Stimulated activated CD4-positive, alpha-beta T cell treated with anti-CD3 and anti-CD28 coated beads, Interleukin-12 subunit alpha, Interleukin-12 subunit beta, amount 100 ng/mL, for 24 hours (primary cell): ENCODE measurements around the gene COL5A1.

ENCODE experiments used
- DNase-seq, 2 experiments: peaks; one replicate each; pipeline ENCODE4 v3.0.0-alpha.2; 2020; ENCODE audit warnings: low read depth in 2 of 2

Gene COL5A1

DNA sequence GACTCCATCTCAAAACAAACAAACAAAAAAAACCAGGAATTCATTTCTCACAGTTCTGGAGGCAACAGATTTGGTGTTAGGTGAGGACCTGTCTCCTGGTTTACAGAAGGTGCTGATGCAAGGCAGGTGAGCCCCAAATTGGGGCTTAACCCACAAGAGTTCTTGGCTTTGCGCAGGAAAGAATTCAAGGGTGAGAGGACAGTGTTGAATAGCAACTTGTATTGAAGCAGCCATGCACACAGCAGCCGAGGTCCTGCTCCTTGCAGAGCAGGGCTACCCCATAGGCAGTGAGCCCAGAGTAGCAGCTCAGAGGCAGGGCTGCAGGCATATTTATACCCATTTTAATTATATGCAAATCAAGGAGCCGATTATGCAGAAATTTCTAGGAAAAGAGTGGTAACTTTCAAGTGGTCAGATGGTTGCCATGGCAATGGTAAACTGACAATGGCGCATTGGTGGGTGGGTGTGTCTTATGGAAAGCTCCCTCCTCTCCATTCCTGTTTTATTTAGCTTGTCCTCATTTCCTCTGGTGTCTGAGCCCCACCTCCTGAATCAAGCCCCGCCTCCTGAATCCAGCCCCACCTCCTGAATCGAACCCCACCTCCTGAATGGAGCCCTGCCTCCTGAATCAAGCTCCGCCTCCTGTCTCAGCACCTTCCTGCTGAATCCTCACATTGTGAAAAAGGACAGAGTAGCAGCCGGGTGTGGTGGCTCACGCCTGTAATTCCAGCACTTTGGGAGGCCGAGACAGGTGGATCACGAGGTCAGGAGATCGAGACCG, 34.5 kb upstream of the COL5A1 start:
- no peak for DNase-seq

DNA sequence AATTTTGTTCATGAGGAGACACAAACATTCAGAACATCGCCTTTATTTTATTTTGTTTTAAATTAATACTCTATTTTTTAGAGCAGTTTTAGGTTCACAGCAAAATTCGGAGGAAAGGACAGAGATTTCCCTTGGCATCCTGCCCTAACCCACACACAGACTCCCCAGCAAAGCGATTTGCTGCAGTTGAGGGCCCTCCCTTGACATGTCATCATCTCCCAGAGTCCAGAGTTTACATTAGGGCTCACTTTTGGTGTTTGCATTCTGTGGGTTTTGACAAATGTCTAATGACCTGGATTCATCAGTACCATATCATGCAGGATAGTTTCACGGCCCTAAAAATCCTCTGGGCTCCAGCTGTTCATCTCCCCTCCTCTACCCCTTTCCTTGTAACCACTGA, 33.6 kb upstream of the COL5A1 start:
- no peak for DNase-seq

DNA sequence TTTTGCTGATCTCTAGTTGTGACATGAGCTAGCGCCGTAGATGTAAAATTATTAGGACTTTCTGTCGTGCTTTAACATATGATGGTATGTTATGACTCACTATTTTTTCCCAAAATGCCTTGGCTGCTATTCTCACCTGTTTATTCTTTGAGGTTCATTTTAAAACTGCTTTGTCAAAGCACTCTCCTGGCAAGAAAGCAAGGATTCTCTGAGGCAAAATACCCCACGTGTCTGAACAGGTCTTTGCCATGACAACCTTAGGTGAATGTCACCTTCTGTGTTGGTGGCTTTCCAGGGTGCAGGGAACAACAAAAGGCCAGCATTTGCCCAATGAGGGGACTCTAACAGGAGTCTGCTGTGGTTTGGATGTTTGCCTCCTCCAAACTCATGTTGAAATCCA, 30.6 kb upstream of the COL5A1 start:
- DNase-seq: no peak

DNA sequence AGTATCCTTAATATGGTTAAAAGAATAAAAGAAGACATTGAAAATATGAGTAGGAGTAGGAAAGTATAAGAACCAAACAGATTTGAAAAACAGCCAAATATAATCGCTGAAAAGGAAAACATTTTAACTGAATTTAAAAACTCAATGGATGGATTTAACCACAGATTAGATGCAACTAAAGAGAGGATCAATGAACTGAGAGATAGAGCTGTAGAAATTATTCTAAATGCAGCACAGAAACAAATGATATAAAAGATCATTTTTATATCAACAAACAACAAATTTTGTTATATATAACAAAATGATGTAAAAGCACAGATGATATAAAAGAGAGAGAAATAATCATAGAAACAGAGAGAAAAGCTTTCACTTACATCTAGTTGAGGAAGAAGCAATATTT, 29.3 kb upstream of the COL5A1 start:
- no peak for DNase-seq

DNA sequence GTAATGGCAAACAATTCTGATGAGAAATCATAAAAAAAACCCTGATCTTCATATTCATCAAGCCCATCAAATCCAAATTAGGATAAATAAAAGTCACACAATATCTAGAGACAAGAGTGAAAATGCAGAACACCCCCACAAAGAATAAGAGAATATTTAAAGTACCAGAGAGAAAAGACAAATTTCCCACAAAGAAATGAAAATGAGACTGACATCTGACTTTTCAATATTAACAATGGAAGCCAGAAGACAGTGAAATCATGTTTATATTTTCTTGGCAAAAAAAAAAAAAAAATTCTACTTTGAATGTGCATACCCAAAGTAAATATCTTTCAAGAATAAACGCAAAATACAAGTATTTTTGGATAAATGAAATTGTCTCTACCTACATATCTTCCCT, 28.9 kb upstream of the COL5A1 start:
- no peak for DNase-seq

DNA sequence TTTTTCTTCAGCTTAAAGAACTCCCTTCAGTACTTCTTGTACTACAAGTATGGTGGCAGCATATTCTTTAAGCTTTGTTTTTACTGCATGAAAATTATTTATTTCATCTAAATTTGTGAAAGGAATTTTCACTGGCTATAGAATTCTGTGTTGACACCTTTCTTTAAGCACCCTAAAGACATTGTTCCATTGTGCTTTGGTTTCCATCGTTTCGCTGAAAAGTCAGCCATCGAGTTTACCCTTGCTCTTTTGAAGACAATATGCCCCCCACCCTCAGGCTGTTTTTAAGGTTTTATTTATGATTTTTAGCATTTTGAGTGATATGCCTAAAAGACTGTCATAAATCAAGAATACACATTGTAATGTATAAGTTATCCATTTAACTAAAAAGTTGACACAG, 27.3 kb upstream of the COL5A1 start:
- DNase-seq: no peak

DNA sequence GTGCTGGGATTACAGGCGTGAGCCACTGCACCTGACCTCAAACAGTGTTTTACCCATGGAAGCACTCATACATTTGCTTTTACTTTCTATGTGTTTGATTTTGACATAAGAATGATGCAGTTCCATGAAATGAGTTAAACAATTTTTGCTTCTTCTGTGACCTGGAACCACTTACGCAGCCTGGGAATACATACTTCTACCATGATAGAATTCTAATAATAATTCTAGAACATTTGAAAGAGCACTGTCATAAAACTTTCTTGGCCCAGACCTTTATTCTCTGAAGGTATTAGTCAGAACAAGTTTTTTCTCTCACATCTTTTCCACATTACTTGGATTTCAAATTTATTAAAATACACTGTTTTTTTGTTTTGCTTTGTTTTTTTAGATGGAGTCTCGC, 25.3 kb upstream of the COL5A1 start:
- DNase-seq: no peak

DNA sequence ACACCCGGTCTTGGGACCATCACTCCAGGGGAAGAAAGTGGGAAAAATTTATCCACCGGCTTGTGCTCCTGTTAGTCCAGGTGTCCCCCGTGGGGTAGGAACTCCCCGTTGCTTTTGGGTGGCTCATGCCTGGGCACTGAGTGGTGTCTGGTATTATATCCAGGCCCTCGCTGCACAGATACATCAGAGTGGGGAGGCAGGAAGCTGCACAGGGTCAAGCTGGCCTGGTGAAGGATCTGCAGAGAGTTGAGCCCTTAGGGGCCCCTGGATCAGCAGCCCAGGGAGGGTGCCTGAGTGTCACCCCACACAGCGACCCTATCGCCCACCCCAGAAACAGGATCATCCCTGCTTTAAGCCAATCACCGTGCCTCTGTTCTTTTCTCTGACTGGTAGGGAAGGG, 24.4 kb upstream of the COL5A1 start:
- no peak for DNase-seq

DNA sequence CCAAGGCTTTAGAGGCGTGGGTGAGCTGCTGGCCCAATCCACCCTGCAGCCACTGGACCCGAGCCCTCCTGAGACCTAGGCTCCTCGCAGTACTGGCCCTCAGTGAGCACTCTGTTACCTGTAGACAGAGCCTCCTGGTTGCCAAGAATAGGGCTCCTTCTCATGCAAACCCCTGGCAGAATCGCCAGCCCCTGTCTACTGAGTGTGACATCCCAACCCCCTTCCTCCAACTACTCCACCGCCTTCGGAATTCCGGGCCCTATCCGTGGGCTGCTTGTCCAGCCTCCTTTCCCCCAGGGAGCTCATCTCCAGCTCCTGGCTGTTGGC, 23.8 kb upstream of the COL5A1 start:
- no peak for DNase-seq

DNA sequence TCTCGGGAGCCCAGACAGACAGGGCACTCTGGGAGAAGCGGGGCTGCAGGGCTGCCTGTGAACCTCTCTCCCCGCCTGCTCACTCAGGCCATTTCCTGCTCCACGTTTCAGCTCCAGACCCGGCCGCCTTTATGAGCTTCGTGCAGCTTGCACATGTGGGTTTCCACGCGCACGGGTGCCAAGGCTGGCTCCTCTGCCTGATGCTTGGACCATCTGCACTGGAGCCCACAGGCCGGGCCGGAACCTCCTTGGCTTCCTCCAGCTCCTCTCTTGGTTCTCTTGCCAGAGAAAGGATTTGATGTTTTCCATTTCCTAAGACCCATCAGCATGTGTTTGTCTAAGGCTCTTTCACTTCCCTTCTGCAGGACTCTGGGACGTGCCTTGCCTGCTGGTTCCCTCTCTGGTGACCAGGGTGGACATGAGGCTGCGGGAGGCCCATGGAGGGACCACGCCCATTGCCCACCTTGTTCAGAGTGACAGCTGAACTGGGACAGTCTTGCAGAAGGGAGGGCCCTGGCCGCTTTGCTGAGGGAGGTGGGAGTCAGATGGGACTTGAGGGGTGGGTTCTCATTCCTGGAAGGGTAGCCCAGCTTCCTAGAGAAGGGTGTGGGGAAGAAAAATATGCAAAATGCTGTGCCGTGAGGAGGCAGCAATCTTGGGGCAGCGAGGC, 23.3 kb upstream of the COL5A1 start:
- DNase-seq: no peak

DNA sequence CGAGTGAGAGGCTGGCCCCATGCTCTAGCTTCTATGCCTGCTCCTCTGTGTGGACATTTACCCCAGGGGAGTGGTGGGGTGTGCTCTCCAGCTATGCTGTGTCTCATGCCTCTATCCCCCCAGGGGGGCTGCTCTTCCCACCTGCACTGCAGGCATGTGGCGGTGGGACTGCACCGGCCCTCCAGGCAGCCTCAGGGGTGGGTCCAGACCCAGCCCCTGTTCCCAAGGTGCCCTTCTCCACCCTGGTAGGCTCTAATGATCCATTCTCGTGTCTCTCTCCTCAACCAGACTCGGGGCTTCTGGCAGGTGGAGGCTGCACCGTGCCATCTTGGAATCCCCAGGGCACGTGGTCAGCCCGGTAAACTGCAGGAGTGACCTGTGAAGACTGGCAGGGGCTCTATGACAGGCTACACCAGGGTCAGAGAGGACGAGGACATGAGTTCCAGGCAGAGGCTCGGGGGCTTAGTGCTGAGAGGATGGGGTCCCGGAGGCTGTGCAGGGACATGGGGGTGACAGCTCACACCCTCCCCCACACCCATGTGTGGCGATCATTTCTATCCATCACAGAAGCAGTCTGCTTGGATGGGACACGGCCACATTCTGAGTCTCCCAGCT, 22.7 kb upstream of the COL5A1 start:
- no peak for DNase-seq

DNA sequence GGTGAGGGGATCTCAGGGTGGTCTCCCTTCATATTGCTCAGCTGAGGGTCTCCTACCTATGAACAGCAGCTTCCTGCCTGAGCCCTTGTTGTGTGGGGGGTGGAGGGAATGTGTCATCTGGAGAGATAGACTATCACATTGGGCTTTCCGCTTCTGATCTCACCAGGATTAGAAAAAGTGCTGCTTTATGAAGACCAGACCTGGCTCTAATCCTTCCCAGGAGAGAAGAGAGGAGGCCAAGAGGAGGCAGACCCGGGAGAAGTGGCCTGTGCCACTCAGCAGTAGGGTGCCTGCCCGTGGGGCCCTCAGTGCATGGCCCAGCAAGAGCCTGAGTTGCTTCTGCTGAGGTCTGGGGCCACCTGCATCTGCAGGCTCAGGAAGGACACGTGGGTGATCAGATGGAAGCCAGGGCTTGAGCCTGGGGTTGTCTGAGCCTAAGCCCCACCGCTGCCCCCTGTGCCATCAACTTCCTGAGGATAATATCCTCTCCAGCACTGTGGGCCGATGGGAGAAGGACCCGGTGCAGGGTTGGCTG, 22.1 kb upstream of the COL5A1 start:
- DNase-seq: no peak

DNA sequence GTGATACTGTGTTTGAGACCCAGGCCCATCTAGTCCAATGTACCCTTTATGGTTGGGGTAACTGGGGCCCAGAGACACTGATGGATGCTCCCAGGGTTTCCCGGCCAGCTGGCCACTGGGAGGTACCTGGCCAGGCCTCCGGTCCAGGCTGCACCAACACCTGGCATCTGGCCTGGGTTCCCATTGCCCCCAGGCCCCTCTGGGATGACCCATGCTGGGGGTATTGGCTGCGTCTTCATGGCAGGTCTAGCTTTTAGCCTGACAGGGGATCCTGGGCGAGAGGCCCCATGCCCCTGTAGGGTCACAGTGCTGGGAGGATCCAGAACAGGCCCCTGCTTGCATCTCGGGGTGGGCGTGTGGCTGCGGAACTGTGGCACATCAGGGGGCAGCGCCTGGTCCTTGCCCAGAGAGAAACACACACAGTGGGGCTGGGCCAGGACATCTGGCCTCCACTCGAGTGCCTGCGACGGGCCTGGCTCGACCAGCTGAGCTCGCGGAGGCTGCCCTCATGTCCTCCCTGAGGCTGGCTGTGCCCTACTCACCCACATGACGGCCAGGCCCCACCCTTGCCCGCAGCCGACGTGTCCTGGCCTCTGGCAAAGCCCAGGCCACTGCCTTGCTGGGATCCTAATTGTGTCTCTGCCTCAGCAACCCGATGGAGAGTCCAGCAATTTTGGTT, 21.5 kb upstream of the COL5A1 start:
- DNase-seq: no peak

DNA sequence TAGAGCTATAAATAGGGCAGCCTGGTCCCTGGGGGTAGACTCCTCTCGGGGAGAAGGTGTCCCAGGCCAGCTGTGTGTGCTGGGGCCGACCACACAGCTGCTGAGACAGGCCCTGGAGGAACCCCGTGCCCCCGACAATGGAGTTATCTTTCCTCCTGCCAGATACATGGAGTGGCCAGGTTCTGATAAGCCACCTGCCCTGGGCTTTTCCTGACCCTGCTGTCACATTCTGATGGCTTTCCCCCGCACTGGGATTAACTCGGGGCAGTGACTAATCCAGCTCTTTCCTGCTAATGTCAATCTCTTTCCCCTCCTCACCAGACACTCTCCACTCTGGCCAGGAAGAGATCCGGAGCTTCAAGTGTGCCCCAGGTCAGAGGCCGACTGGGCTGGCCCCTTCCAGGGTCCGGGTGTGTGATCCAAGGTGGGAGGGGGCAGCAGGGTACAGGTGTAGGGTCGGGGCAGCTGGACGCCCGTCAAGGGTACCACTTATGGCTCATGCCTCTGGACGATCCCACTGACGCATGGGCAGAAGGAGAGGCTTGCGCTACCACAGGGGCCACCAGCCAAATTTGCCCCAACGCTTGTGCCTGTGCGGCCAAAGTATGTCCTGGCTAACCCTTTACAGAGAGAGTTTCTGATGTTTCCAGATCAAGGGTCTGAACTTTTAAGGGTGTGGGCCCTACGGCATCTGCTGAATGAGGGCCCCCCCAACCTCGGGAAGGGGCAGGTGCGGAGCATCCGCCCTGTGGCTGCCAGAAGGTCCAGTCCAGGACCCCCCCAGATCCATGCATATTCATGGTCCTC, 20.6 kb upstream of the COL5A1 start:
- DNase-seq: no peak

DNA sequence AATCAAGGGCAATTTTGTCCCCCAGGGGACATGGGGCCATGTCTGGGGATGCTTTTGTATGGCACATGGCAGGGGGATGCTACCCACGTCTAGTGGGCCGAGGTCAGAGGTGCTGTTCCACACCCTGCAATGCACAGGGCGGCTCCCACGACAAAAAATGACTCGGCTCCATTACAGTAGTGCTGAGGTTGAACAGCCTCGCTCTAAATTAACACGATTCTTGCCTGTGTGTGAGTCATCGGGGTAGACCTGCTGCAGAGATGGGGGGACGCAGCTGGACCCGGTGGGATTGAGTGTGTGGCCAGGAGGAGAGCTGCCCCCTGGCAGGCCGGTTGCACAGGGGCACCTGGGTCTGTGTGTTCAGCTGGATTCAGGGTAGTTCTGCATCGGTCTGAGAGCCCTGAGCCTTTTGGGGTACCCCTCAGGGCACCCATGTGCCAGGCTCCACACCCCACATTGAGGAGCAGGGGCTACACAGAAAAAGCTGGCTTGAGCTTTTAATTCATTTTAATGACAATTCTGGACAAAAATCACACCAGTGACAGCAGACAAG, 20.0 kb upstream of the COL5A1 start:
- DNase-seq: no peak

DNA sequence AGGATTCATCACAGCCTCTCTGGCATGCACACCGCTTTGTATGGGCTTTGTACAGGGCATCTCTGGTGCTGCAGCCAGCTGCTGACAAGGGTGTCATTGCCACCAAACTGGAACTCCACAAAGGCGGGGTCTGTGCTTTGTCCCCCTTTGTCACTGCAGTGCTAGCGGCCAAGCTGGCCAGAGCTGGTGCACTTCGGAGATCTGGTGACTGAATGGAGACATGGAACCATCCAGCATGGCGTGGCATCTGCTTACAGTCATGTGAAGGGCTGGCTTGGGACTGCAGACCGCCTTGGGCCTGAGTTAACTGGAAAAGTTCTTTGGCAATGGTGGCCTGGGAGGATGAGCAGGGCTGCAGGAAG, 18.7 kb upstream of the COL5A1 start:
- DNase-seq: no peak

DNA sequence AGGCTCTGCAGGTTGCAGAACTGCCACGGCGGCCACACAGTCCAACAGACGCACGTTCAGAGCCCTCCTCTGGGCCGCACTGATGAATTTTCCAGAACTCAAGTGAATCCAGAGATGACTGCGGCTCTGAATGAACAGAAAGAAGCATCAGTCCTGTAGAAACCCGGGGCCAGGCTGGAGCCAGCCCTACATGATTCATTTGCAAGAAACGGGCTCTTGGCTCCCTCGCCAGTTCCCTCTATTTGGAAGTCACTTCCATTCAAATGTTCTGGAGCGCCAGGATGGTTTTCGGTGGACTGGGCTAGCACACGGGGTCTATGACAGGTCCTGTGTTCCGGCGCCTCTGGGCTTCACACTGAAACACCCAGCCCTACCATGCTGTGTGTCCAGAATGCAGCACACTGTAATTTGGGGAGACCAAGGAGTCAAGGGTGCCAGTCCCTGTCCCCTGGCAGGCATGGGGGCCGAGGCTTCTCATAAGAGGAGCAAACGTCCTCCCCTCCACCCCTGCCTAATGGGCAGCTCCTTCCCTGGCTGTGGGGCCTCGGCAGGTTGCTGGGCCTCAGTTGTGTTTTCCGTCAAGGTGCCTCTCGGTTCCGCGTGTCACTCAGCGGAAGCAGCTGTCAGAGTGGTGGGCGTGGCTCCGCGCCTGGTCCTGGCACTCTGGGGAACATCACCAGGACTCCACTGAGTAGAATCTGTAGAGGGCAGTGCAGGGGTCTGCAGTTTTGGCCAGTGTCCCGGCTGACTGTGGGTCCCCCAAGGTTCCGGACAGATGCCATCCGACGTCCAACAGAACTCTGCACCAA, 18.1 kb upstream of the COL5A1 start:
- DNase-seq: no peak

DNA sequence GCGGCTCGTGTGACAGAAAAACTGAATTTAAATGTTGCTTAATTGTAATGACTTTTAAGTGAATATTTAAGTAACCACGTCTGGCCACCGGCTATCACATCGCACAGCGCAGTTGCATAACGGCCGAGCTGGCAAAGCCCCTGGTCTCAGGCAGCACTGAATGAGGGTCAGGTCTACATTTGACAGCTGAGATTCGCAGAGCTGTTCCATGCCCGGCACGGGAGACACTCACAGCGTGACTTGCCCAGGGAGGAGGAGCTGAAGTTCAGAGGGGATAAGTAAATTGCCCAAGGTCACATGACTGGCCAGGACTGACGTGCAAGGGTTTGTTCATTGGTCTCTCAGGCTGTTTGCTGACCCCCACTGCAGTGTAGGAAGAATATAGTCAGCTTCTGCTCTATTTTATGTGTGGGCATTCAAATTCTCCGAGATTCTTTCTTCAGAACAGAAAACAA, 17.4 kb upstream of the COL5A1 start:
- DNase-seq: no peak

DNA sequence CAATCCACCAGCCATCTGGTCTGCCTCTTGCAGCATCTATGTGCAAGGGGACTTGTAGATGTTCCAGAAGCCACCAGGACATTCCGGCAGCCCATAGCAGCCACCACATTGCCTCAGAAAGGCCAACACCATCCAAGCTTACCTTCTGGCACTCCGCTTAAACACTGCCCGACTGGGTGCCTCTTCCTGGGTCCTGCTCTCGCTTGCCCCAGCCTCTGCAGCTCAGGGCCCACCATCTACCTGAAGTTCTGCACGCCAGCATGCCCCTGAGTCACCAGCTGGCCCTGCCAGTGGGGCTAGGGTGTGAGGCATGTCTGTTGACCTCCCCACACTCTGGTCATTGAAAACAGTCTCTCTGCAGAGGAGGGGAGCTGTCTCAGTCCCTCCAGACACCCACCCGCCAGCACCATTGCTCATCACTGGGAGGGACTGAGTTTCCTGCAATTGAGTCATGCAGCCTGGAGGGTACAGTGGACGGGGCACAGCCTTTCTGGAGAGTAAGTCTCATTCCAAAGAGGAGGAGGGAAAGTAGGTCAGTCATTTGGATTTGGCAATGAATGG, 16.9 kb upstream of the COL5A1 start:
- DNase-seq: no peak
